ENCODE results near the gene GPR68.
"Not testable (repeated sequence)": the region's sequence is repeated elsewhere in the genome, so short reads cannot be mapped to it uniquely, and the experiment has no call there.

The GPR68 gene

DNA sequence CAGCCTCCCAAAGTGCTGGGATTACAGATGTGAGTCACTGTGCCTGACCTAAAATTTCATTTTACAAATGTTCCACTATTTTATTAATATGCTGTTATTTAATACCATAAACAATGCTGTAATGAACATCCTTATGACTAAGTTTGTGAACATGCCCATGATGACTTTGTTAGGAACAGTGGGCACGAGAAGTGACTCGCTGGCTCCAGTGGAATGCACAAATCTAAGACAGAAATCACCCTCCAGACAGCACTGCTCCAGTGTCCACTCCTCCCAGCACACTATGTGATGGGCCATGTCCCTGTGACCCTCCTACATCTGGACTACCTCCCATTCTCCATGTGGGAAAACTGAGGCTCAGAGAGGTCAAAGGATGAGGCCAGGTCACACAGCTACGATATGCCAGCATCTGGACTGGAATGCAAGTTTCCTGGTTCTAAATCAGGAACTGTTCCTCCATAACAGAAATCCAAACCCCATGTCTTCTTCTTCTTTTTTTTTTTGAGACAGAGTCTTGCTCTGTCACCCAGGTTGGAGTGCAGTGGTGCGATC lies 57.9 kb downstream of the GPR68 start:
- H3K9ac ChIP-seq (ENCODE audit: low read depth, low read length), result no peak overlapping the region
- H3K4me1 ChIP-seq (ENCODE audit: insufficient read depth, low read length), result no peaks in the 10 kb centered on the region
- no peaks in the 10 kb centered on the region for H3K27me3 ChIP-seq (ENCODE audit: insufficient read depth, low read length)
- 94% methylated on average over 4 of the region's 4 CpGs for WGBS
- H3K27ac ChIP-seq (ENCODE audit: low read depth, low read length), result no peak overlapping the region
- no peaks in the 10 kb centered on the region for H3K9me3 ChIP-seq (ENCODE audit: insufficient read depth, low read depth, low read length)
- H3K36me3 ChIP-seq (ENCODE audit: insufficient read depth, low read length), result peaks cover 26% of the 10 kb centered on the region
- H3K4me3 ChIP-seq (ENCODE audit: low read length), result no peak overlapping the region

DNA sequence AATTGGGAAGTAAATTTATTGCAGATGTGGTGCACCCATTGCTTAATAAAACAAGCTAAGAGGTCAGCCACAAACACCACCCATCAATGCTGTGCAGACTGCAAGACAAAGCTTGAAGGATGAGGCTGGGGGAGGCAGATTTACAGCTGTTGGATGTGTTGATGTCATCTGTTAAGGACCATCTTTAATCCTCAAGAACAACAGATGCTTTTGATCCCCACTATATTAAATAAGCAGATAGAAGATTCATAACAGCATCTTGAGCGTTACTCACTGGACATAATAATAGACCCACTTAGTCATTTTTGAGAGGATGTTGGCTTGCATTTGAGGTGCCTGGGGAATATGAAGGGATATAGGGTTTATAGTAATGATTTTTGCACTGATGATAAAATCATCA lies 58.8 kb downstream of the GPR68 start:
- no peak overlapping the region for H3K4me3 ChIP-seq (ENCODE audit: low read length)
- H3K27me3 ChIP-seq (ENCODE audit: insufficient read depth, low read length), result no peaks in the 10 kb centered on the region
- no peaks in the 10 kb centered on the region for H3K9me3 ChIP-seq (ENCODE audit: insufficient read depth, low read depth, low read length)
- peaks cover 29% of the 10 kb centered on the region for H3K36me3 ChIP-seq (ENCODE audit: insufficient read depth, low read length)
- no peaks in the 10 kb centered on the region for H3K4me1 ChIP-seq (ENCODE audit: insufficient read depth, low read length)
- 85% methylated on average over 1 of the region's 1 CpG for WGBS
- no peak overlapping the region for H3K27ac ChIP-seq (ENCODE audit: low read depth, low read length)
- H3K9ac ChIP-seq (ENCODE audit: low read depth, low read length), result no peak overlapping the region

DNA sequence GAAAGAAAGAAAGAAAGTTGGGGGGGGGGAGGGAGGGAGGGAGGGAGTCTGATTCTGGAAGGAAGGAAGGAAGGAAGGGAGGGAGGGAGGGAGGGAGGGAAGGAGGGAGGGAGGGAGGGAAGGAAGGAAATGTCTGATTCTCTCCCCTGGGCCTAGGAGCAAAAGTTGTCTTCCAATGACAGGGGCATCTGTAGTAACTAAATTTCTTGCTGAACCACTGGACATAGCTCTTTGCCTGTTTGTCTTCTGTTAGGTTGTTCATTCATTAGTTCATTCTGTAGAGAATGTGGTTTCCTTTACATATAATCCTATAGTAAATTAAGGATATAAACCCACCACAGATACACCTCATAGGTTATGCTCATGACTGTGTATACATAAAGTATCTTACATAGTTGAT lies 59.9 kb downstream of the GPR68 start:
- Histone ChIP-seq H3K4me3 (ENCODE audit: low read length) (no peak overlapping the region), H3K9me3 (ENCODE audit: insufficient read depth, low read depth, low read length) (no peaks in the 10 kb centered on the region), H3K36me3 (ENCODE audit: insufficient read depth, low read length) (peaks cover 22% of the 10 kb centered on the region), H3K27ac (ENCODE audit: low read depth, low read length) (no peak overlapping the region), H3K4me1 (ENCODE audit: insufficient read depth, low read length) (no peaks in the 10 kb centered on the region), H3K9ac (ENCODE audit: low read depth, low read length) (no peak overlapping the region), H3K27me3 (ENCODE audit: insufficient read depth, low read length) (no peaks in the 10 kb centered on the region)

DNA sequence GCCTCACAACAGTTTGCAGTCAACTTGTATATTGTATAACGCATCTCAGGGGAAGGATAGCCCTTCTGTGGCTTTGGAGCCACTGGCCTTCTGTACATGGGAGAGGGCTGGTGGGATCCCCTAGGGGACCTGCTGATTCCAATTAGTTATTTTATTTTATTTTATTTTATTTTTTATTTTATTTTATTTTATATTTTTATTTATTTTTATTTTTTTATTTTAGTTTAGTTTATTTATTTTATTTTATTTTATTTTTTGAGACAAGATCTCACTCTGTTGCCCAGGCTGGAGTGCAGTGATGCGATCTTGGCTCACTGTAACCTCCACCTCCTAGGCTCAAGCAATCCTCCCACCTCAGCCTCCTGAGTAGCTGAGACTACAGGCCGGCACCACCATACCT lies 61.8 kb downstream of the GPR68 start:
- not testable (repeated sequence) for H3K27me3 ChIP-seq (ENCODE audit: insufficient read depth, low read length); H3K27ac ChIP-seq (ENCODE audit: low read depth, low read length); H3K4me1 ChIP-seq (ENCODE audit: insufficient read depth, low read length); H3K4me3 ChIP-seq (ENCODE audit: low read length); H3K9me3 ChIP-seq (ENCODE audit: insufficient read depth, low read depth, low read length); H3K9ac ChIP-seq (ENCODE audit: low read depth, low read length)
- peaks cover 14% of the 10 kb centered on the region; the same call in 1 of the 2 replicates for H3K36me3 ChIP-seq (ENCODE audit: insufficient read depth, low read length)
- 91% methylated on average over 3 of the region's 3 CpGs for WGBS
